Esophagus (tissue), 2 donors: ENCODE results near the gene CARD19. TPM values are rescaled to one million over a fixed set of nuclear protein-coding genes. Genes with fewer than 3 reads are reported as not detected.
"Not testable (repeated sequence)": the region's sequence is repeated elsewhere in the genome, so short reads cannot be mapped to it uniquely, and the experiment has no call there.

Experiments
- H3K27ac ChIP-seq, 2 donors: one replicate each; pipeline ENCODE4 v1.5.1; 2013; ENCODE audit warnings: low read depth in 2 of 2, mild to moderate bottlenecking in 2 of 2, inconsistent platforms in 1 of 2, low read length in 1 of 2, moderate library complexity in 1 of 2
- H3K27me3 ChIP-seq, 2 donors: one replicate each; pipeline ENCODE4 v1.6.1; 2013; ENCODE audit warnings: low read length in 2 of 2, control low read depth in 1 of 2, mild to moderate bottlenecking in 1 of 2; ENCODE audit not compliant: insufficient read depth in 2 of 2, control insufficient read depth in 1 of 2
- H3K36me3 ChIP-seq, 2 donors: one replicate each; pipeline ENCODE4 v1.6.1; 2013; ENCODE audit warnings: low read length in 1 of 2; ENCODE audit not compliant: control insufficient read depth in 2 of 2, insufficient read depth in 2 of 2
- H3K4me1 ChIP-seq, 2 donors: one replicate each; pipeline ENCODE4 v1.6.1; 2013; ENCODE audit warnings: low read length in 1 of 2; ENCODE audit not compliant: control insufficient read depth in 2 of 2, insufficient read depth in 2 of 2
- H3K4me3 ChIP-seq, 2 donors: one replicate each; pipeline ENCODE4 v1.5.1; 2013; ENCODE audit warnings: low read length in 2 of 2, mild to moderate bottlenecking in 2 of 2, low read depth in 1 of 2, moderate library complexity in 1 of 2
- H3K9me3 ChIP-seq, 2 donors: one replicate each; pipeline ENCODE4 v1.6.1; 2013; ENCODE audit warnings: mild to moderate bottlenecking in 2 of 2, low read depth in 1 of 2, low read length in 1 of 2, moderate library complexity in 1 of 2; ENCODE audit not compliant: control insufficient read depth in 2 of 2, insufficient read depth in 1 of 2
- WGBS, 2 donors: extraction: QIAGEN DNeasy Blood & Tissue Kit; methylation state at CpG; one replicate each; pipeline ENCODE4 v1.1.7; 2013; 5-methylcytosine and 5-hydroxymethylcytosine counted together
- polyA plus RNA-seq, 2 donors: library from polyadenylated mRNA; stranded (reverse); fragments of 200-250 nt; gene quantifications; one replicate each; pipeline ENCODE4 v1.2.3, GENCODE V29; 2013
- donor health status: healthy with polysubstance abuse.
- donor health status: Bipolar disorder and iron deficiency.

The CARD19 gene
- polyA plus RNA-seq, 2 donors: 19.6 to 30.7 TPM

GRCh38 chr9:93137362-93137761, 41.3 kb downstream of the CARD19 start:
- peaks cover 0 to 4% of the 10 kb centered on the region in 2 donors for H3K9me3 ChIP-seq
- H3K36me3 ChIP-seq: no peaks in the 10 kb centered on the region
- WGBS, 2 donors: 53 to 62% methylated on average over 11 of the region's 11 CpGs
- no peaks in the 10 kb centered on the region for H3K27me3 ChIP-seq
- H3K4me1 ChIP-seq: peaks cover 8 to 37% of the 10 kb centered on the region in 2 donors
- H3K4me3 ChIP-seq: no peak overlapping the region
- H3K27ac ChIP-seq: no peak overlapping the region

GRCh38 chr9:93138171-93138764, 42.3 kb downstream of the CARD19 start:
- H3K36me3 ChIP-seq: no peaks in the 10 kb centered on the region
- H3K27me3 ChIP-seq: no peaks in the 10 kb centered on the region
- H3K9me3 ChIP-seq: peaks cover 0 to 4% of the 10 kb centered on the region in 2 donors
- WGBS, 2 donors: 70 to 71% methylated on average over 7 of the region's 7 CpGs
- H3K4me1 ChIP-seq: peaks cover 7 to 31% of the 10 kb centered on the region in 2 donors
- no peak overlapping the region for H3K4me3 ChIP-seq
- no peak overlapping the region for H3K27ac ChIP-seq

- no peaks in the 10 kb centered on the region for H3K27me3 ChIP-seq
- H3K36me3 ChIP-seq: no peaks in the 10 kb centered on the region
- H3K9me3 ChIP-seq: peaks cover 0 to 4% of the 10 kb centered on the region in 2 donors
- peaks cover 7 to 38% of the 10 kb centered on the region in 2 donors for H3K4me1 ChIP-seq
- WGBS, 2 donors: 56 to 70% methylated on average over 16 of the region's 16 CpGs
- H3K4me3 ChIP-seq: no peak overlapping the region
- H3K27ac ChIP-seq: no peak overlapping the region
Measured at GRCh38 chr9:93139365-93140182, 43.6 kb downstream of the CARD19 start.

- WGBS, 2 donors: 51 to 66% methylated on average over 8 of the region's 8 CpGs
- Histone ChIP-seq H3K27ac (peak overlapping the region; percentile 4 to 13), H3K4me1 (peaks cover 3 to 27% of the 10 kb centered on the region in 2 donors)
Measured at GRCh38 chr9:93141771-93142483, 45.9 kb downstream of the CARD19 start.

GRCh38 chr9:93143830-93144530, 48.0 kb downstream of the CARD19 start:
- Histone ChIP-seq H3K27ac (peak overlapping the region in 1 of 2 donors; percentile 29), H3K9me3 (no peaks in the 10 kb centered on the region), H3K27me3 (no peaks in the 10 kb centered on the region), H3K4me3 (no peak overlapping the region), H3K4me1 (peaks cover 0 to 22% of the 10 kb centered on the region in 2 donors), H3K36me3 (no peaks in the 10 kb centered on the region)
- 28 to 36% methylated on average over 15 of the region's 15 CpGs for WGBS, 2 donors

More at GRCh38 chr9:93141771-93142483, 45.9 kb downstream of the CARD19 start:
- H3K27me3 ChIP-seq: no peaks in the 10 kb centered on the region
- H3K36me3 ChIP-seq: no peaks in the 10 kb centered on the region
- peaks cover 0 to 4% of the 10 kb centered on the region in 2 donors for H3K9me3 ChIP-seq
- no peak overlapping the region for H3K4me3 ChIP-seq

- H3K4me1 ChIP-seq: peaks cover 0 to 14% of the 10 kb centered on the region in 2 donors
- not testable (repeated sequence) for H3K9me3 ChIP-seq, H3K27ac ChIP-seq, H3K27me3 ChIP-seq, H3K4me3 ChIP-seq, H3K36me3 ChIP-seq
- 77 to 85% methylated on average over 6 of the region's 6 CpGs for WGBS, 2 donors
Measured at GRCh38 chr9:93146696-93147095, 50.7 kb downstream of the CARD19 start.

GRCh38 chr9:93147632-93148031, 51.6 kb downstream of the CARD19 start:
- Histone ChIP-seq H3K4me1 (peaks cover 0 to 10% of the 10 kb centered on the region in 2 donors), H3K27ac (no peak overlapping the region), H3K9me3 (no peaks in the 10 kb centered on the region), H3K27me3 (no peaks in the 10 kb centered on the region), H3K36me3 (no peaks in the 10 kb centered on the region), H3K4me3 (no peak overlapping the region)
- 70 to 74% methylated on average over 2 of the region's 2 CpGs for WGBS, 2 donors

GRCh38 chr9:93148721-93149120, 52.7 kb downstream of the CARD19 start:
- Histone ChIP-seq H3K4me1 (peaks cover 0 to 9% of the 10 kb centered on the region in 2 donors), H3K27ac (no peak overlapping the region), H3K9me3 (no peaks in the 10 kb centered on the region), H3K27me3 (no peaks in the 10 kb centered on the region), H3K36me3 (no peaks in the 10 kb centered on the region), H3K4me3 (no peak overlapping the region)
- 79 to 93% methylated on average over 2 of the region's 2 CpGs for whole genome bisulfite sequencing, 2 donors

- peaks cover 0 to 3% of the 10 kb centered on the region in 2 donors for H3K4me1 ChIP-seq
- no peaks in the 10 kb centered on the region for H3K9me3 ChIP-seq
- no peak overlapping the region for H3K27ac ChIP-seq
- H3K4me3 ChIP-seq: no peak overlapping the region
- 13 to 25% methylated on average over 1 of the region's 1 CpG for WGBS, 2 donors
- no peaks in the 10 kb centered on the region for H3K27me3 ChIP-seq
- H3K36me3 ChIP-seq: no peaks in the 10 kb centered on the region
Measured at GRCh38 chr9:93149361-93149760, 53.3 kb downstream of the CARD19 start.
